IPS-NIHi7 (cell line): ENCODE results near the gene CHCHD3.
A peak's percentile ranks its signal among the peaks of the same experiment; 100 is the strongest.

ENCODE experiments used
- DNase-seq: peaks from one replicate; pipeline ENCODE4 v3.0.0; 2012; ENCODE audit warnings: mixed read lengths; ENCODE audit errors: extremely low spot score

Gene CHCHD3

DNA sequence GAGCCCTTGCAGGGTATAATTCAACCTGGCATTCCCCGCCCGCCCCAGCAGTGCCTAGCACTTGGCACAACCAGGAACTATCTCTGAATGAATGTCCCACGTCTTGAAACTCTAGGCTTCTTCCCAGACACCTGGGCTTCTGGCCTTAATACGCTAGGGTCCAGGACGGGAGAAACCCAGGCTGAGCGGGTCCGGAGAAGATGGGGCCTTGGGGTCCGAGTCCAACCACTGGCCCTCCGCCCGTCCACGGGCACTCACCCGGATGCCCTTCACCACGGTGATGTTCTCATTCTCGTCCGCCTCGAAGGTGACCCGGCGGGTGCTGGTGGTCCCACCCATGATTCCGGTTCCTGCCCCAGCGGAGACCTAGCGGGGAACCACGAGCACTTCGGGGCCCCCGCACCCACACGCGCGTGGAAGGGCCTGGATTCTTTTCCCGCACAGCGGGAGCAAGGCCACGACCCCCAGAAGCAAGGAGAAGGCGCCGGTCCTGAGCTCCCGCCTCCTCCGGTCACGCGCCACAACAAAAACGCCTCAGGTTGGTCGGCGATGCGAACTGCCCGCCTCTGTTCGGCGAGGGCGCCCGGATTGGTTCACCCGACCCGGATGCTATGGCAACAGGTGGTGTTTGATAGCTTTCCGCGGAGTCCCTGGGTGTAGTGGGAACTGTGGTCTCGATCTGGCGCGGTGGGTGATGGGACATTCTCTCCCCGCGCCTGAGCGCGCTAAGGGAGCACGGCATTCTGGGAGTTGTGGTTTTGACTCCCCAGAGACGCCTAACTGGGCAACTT is at the start of gene CHCHD3:
Gene CHCHD3, minus strand, starts transcription at position 492 of the 791 bp plus-strand sequence. Its CDS starts 153 bp downstream, at position 339.
- peak; percentile 99 for DNase-seq

DNA sequence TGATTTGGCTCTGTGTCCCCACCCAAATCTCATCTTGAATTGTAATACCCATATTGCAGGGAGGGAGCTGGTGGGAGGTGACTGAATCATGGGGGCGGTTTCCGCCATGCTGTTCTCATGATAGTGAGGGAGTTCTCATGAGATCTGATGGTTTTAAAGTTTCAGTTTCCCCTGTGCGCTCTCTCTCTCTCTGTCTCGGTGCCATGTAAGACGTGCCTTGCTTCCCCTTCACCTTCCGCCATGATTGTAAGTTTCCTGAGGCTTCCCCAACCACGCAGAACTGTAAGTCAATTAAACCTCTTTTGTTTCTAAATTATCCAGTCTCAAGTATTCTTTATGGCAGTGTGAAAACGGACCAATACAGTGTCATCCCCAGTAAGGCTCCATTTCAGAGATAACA is 48.3 kb upstream of the CHCHD3 start:
- no peak for DNase-seq

DNA sequence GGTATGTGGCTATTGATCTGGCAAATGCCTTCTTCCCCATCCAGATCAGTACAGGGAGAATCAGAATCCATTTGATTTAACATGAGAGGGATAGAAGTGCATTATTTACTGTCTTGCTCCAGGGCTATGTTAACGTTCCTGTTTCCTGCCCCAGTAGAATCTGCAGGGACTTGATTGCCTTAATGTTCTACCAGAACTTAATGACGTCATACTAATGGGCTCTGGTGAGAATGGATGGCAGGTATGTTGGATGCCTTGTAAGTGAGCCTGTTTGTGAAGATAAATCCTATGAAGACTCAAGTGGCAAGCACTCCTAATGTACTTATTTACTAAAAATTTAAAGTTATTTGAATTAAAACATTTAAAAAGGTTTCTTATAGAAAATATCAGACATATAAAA is 44.5 kb upstream of the CHCHD3 start:
- no peak for DNase-seq

DNA sequence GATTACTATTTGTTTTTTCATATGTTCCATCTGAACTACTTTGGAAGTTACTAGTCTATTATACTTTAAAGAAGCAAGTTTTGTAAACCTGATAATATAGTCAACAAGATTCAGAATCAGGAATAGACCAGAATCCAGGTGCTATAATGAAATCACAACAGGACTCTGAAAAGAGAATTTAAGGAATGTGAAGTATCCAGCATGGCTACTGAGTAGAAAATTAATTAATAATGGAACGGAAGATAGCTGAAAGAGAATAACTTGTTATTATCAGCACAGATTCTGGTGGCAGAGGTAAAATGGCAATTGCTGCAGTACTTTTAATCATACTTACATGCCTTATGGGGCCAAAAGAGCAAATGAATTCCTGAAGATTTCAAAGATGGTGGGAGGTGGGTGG is 43.1 kb upstream of the CHCHD3 start:
- no peak for DNase-seq

DNA sequence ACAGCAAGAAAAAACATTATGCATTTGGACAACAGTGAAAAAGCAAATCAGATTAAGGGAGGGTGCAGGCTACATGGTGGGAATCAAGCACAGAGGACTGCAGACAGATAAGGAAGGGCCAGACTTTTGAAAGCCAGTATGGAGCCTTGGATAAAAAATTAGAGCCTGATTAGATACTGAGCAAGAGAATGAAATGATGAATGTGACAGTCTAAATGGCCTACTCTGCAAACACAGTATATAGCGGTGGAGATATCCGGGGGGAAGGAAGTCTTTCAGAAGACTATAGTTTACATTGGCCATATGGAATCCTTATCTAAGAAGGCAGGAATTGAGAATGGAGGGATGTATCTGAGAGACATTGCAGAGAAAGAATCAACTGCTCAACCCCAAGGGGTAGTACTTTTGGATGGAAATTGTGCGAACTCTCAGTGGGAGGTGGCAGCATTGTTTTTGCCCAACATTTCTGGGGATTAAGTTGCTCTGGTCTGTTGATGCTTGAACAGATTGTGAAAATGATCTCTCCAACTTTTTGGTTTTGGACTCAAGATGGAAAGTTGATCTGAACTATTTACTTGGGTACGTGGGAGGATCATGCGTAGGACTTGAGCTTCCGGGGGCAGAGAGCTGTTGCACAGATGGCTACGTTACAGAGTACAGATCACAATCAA is 39.4 kb upstream of the CHCHD3 start:
- DNase-seq, result no peak

DNA sequence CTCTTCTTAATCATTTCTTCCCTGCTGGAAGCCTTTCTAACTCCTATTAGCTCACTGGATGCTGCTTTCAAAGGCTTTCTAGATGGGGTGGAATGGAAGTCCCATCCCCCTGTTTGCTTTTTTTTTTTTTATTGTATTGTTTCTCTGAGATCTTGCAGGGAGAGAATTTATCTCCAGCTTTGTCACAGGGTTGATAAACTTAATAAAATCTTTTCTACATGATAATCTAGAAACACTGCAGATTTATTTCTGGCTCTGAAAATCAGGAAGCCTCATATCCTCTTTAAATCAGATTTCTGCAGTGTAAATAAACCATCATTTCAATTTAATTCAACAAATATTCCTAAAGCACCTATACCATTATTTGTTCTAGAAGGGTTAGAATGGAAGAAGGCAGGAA is 37.2 kb upstream of the CHCHD3 start:
- no peak for DNase-seq

DNA sequence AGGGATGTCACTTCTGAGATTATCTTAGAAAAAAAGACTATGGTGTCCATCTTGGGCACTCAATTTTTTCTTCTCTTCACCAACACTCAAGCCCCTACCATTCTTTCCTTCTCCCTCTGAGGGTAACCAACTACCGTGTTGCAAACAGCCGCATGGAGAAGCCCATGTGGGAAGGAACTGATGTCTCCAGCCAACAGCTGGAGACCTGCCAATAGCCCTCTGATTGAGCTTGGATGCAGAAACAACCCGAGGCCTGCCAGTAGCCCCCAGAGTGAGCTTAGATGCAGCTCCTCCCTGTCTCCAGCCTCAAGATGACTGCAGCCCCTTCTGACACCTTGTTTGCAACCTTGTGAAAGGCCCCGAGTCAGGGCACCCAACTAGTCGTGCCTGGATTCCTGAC is 36.4 kb upstream of the CHCHD3 start:
- DNase-seq, result no peak

DNA sequence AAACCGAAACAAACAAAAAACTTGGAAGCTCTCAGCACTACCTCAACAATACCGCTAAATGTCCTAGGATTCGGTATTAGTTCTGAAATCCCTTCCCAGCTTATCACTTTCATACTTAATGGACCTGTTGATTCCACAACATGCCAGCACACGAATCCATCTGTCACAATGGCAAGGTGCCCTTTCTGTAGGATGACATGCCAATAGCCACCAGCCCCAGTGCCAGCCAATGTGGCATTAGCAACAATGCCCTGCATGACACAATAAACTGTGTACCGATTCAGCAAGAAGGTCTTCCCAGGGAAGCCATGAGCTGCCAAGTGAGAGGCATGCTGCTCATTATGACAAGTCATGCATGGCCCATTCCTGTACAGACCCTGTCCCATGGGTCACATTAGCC is 35.6 kb upstream of the CHCHD3 start:
- no peak for DNase-seq

DNA sequence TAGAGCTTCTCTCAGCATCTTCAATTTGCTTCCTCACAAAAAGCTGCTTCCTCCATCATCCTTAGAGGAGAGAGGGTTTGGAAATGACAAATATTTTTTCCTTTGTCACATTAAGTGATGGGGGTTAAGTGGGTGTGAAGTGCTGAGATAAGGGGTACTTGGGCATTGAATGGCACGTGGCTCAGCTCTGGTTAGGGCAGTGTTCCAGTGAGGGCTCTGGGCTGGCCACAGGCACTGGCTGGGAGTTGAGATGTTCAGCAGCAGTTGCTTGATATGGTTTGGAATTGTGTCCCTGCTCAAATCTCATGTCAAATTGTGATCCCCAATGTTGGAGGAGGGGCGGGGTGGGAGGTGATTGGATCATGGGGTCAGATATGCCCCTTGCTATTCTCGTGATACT is 33.7 kb upstream of the CHCHD3 start:
- DNase-seq, result no peak

DNA sequence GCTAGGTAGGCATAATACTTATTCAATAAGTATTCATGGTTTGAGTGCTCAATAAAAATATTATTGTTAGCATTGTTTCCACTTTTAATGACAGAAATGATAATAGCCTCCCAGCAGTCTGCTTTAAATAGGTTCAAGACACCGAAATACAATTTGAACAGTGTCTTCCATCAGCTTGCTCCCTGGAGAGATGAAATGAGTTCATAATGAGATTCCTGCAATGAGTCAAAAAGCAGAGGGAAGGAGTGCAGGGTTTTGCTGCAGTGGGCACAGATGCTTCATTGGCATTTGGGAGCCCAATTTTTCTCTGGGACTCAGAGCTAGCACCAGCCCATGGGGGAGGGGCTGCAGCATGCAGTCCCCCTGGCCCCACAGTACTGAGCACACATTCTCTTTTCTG is 32.6 kb upstream of the CHCHD3 start:
- DNase-seq, result no peak

DNA sequence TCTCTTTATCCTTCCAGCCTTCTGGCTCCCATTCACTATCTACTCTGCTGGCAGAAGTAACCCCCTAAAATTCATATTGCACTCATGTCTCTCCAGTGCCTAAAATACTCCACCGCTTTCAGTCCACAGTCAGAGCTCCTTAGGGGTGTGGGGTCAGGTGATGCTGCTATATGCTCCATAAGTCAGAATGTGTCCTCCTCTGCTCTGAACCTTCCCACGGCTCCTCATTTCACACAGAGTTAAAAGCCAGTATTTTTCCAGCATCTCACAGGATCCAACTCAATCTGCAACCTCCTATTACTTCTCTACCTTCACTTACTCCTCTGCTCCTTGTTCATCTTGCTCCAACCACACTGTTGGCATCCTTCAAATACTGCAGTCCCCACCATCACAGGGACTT is 31.1 kb upstream of the CHCHD3 start:
- DNase-seq, result no peak

DNA sequence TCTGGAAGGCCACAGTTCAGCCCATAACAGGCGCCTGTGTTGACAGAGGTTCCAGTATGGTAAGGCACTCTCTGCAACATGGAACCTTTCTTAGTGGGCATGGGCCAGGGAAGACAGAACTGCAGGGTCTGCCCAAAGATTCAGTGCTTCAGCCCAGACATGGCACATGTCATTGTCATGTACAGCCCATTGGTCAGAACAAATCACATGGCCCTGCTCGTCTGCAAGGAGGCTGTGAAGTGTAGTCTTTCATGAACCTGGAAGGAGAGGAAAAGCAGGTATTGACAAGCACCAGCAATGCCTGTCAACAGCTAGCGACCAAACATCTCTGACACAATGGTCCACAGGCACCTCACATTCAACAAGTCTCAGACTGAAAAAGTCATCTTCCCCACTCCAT is 30.4 kb upstream of the CHCHD3 start:
- no peak for DNase-seq

DNA sequence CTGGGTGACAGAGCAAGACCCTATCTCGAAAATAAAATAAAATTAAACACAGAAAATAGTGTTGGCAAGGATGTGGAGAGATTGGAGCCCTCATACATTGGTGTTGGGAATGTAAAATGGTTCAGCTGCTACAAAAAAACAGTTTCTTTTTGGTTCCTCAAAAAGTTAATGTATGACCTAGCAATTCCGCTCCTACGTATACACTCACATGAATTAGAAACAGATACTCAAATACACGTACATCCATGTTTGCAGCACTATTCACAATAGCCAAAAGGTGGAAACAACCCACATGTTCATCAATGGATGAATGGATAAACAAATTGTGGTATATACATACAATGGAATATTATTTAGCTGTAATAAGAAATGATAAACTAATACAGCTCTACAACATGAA is 28.4 kb upstream of the CHCHD3 start:
- no peak for DNase-seq

DNA sequence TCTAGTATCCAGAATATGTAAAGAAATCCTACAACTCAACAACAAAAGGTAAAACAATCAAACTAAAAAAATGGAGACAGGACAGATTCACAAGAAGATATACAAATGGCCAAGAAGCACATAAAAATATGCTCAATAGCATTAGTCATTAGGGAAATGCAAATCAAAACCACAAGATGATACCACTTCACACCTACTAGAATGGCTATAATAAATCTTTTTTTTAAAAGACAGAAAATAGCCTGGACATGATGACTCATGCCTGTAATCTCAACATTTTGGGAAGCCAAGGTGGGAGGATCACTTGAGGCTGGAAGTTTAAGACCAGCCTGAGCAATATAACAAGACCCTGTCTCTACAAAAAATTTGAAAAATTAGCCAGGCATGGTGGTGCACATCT is 27.9 kb upstream of the CHCHD3 start:
- no peak for DNase-seq

DNA sequence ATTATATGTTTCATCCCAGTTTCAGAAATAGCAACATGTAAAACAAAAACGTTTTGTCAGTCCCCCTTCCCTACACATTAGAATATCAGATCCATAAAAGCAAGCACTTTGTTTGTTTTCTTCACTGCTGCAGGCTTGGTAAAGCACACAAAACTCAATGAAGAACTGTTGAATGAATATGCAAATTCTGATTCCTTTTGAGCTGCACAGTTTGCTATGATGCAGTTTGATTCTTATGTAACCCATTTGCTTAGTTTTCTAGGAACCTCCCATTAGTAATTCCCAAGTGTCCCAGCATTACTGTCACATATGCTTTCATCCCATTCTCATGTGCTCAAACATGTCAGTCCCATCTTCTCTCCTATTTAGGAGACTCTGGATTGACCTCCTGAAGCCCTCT is 26.1 kb upstream of the CHCHD3 start:
- DNase-seq, result no peak

DNA sequence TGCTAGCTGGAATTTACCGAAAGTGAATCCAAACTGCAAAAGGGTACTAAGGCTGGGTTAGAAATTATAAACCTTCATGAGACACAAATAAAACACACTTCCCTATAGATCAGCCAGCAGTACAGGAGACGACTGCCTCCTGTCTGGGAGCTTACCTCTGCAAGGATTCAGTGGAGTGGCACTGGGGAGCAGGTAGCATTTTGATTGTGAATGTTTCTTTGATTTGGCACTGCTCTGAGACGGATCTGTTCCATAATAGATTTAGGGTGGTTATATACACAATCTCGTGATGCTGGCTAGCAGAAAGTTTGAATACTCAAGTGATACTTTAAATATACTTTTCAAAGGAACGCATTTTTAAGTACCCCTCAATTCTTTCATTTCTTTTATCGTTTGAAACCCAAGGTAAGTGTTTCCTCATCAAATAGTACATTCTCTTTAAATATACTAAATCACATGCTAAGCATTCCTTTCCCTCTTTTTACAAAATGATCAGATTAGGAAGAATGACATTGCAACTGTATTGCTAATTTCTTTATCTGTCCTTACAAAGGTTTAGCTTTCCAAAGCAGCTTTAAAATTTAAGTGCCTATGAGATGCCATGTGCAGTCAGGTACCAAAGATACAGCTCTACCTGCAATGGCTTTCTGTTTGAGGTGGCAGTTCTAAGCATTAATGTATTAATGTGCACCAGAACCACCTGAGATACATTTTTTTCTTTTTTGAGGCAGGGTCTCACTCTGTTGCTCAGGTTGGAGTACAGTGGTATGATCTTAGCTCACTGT is 20.6 kb upstream of the CHCHD3 start:
- DNase-seq, result no peak

DNA sequence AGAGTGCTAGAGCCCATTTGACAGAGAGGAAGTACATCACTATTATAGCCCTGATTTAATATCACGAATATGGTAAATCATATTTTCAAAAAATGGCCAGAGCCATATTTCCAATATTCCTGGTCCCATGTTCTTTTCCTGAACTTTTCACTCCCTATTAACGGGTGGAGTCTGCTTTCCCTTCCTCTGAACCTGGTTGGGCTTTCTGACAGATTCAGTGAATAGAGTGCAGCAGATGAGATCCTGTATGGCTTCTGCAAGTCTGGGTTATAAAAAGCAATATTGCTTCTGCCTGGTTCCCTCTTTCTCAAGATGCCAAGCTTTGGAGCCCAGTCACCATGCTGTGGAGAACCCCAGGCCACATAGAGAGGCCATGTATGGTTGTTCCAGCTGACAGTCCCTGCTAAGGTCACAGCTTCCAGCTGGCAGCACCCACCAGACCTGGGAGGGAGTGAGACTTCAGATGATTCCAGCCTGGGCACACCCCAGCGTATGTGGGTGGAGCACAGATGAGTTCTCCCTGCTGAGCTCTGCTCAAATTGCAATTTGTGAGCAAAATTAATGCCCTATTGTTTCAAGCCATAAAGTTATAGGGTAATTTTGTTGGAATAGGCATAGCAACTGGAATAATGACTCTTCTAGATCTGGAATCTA is 17.9 kb upstream of the CHCHD3 start:
- DNase-seq, result no peak

DNA sequence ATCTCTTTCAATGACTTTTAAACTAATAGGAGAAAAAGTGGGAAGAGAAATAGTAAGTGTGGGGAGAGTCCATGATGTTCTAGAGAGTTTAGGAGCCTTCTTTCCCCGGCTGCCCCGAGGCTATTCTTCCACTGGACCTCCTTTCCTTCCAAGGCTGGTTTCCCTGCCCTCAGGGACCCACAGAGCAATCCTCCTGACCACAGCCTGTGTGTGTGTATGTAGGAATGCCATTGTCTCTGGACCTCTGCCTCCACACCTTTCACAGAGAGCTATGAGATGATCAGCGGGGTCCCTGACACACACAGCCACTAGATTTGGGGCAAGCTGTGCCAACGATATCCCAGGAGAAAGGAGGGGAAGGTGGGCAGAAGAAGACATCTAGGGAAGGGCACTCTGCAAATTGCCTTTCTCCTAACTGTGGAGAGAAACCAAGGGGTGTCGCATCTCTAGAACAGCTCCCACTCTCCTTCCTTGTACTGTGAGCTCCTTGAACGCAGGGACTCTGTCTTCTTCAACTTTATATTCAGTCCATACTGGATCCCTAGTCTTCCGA is 13.3 kb upstream of the CHCHD3 start:
- DNase-seq, result no peak

DNA sequence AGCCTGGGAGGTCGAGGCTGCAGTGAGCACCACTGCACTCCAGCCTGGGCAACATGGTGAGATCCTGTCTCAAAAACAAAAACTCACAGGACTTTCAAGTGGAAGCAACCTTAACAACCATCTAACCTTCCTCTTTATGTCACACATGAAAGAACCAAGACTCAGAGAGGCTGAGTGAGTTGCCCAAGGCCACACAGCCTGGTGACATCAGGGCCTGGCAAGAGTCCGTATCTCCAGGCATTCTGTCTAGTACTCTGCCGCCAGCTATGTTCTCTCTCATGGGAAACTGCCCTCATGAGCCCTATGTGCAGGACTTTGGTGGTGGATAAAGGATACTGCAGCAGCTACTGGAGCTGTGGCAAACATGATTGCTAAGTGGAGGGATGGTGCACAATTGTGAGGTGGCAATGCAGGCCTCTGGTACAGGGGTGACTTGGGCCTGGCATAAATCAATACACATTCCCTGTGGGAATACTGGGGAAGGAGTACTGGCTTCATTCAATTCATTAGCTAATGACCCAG is 10.1 kb upstream of the CHCHD3 start:
- DNase-seq, result no peak

DNA sequence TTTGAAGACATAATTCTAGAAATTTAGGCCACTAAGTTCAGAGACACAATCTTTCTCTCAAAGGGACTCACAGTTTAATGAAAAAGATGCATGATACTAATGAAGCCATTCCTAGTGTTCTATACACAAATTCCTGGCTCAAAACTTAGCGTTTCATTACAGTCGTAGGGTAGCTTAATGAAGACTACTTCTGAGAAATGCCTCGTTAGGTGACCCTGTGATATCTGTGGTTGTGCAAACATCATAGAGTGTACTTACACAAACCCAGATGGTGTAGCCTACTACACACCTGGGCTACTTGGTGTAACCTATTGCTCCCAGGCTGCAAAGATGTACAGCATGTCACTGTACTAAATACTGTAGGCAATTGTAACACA is 488 bp upstream of the CHCHD3 start:
- DNase-seq, result no peak

DNA sequence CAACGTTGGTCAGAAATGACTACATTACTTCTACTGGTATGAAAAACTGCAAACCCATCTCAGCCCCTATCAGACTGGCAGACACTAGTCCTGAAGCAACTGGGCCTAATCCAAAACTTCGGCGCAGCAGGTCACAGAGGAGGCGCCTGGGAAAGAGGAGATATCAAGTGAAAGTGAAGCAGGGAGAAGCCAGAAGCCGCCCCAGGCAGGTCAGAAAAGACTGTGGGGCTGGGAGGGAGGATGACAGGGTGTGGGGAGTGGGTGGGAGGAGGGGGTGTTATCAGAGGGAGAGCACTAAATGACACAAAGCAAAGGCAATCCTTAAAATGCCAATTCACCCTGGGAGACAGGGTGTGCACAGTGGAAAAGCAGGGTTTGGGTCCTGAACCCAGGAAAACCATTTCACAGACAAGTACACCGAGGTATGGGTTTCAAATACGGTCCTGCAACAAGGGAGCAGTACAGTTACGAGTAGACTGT is 731 bp downstream of the CHCHD3 start:
- DNase-seq, result peak; percentile 38

DNA sequence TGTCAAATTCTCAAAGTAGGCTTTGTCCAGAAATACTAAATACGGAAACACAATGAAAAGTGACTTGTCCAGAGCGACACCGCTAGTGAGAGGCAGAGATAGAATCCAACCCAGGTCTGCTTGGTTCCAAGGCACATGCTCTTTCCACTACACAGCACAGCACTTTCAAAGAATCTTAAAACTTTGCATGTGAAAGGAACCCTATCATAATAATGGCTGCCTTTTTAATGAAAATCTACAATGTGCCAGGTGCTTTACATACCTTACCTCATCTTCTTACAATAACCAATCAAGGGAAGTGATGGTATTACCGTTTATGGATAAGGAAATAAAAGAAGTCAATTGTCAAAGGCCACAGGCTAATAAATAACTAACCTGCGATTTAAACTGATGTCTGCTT is 2.6 kb downstream of the CHCHD3 start:
- no peak for DNase-seq
